Retinal pigment epithelial cell (primary cell): ENCODE data around the gene ADAMTSL4.
"Not testable (repeated sequence)": the region's sequence is repeated elsewhere in the genome, so short reads cannot be mapped to it uniquely, and the experiment has no call there.

ENCODE experiments used
- DNase-seq: peaks from one replicate; pipeline ENCODE4 v3.0.0-alpha.2; 2010; ENCODE audit warnings: low read depth
- H3K4me3 ChIP-seq: 2 replicates; pipeline ENCODE4 v1.5.1; 2011; ENCODE audit warnings: mild to moderate bottlenecking, low read length, control low read depth, moderate library complexity
- TF ChIP-seq, protein P1 (sequence below): conservative IDR thresholded peaks from 2 replicates; pipeline ENCODE4 v1.5.1; 2011; ENCODE audit warnings: low read depth, low read length, control low read depth, inconsistent platforms

Gene ADAMTSL4

DNA sequence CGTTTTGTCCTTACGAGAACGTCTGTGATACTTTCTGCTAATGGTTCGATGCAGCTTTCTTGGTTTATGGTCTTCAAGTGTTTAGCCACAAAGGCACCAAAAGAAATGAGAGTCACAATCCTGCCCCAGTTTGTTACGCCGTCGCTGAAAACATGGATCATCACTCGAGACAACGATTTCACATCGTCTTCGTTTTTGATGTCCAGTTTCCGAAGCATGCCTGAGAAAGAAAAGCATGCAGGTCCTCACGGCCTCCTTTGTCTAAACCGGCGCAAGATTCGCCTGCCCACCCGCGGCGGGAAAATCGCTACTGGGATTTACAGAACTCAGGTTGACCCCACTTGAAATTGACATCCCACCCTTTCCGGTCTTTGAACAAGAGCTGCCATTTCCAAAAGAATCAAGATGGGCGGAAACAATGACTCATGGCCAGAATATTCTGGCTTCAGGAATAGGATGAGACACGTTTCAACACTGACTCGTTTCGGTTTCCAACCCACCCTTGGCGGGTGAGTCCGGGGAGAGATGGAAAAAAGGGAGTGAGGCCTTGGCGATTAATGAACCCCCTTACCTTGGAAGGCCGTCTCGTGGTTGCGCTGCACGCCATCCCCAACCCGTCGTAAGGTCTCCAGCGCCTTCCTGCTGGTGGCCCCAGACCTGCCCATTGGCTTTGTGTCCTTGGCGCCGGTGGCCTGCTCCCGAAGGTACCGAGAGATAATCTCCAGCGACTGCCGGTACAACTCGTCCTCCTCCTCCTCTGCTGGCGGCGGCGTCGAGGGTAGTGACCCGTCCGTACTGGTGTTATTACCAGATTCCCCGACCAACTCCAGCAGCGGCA is 29.3 kb downstream of the ADAMTSL4 start:
- TF ChIP-seq, protein P1, sequence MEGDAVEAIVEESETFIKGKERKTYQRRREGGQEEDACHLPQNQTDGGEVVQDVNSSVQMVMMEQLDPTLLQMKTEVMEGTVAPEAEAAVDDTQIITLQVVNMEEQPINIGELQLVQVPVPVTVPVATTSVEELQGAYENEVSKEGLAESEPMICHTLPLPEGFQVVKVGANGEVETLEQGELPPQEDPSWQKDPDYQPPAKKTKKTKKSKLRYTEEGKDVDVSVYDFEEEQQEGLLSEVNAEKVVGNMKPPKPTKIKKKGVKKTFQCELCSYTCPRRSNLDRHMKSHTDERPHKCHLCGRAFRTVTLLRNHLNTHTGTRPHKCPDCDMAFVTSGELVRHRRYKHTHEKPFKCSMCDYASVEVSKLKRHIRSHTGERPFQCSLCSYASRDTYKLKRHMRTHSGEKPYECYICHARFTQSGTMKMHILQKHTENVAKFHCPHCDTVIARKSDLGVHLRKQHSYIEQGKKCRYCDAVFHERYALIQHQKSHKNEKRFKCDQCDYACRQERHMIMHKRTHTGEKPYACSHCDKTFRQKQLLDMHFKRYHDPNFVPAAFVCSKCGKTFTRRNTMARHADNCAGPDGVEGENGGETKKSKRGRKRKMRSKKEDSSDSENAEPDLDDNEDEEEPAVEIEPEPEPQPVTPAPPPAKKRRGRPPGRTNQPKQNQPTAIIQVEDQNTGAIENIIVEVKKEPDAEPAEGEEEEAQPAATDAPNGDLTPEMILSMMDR, result no peak
- H3K4me3 ChIP-seq, result peak overlapping the region; percentile 92
- no peak for DNase-seq

DNA sequence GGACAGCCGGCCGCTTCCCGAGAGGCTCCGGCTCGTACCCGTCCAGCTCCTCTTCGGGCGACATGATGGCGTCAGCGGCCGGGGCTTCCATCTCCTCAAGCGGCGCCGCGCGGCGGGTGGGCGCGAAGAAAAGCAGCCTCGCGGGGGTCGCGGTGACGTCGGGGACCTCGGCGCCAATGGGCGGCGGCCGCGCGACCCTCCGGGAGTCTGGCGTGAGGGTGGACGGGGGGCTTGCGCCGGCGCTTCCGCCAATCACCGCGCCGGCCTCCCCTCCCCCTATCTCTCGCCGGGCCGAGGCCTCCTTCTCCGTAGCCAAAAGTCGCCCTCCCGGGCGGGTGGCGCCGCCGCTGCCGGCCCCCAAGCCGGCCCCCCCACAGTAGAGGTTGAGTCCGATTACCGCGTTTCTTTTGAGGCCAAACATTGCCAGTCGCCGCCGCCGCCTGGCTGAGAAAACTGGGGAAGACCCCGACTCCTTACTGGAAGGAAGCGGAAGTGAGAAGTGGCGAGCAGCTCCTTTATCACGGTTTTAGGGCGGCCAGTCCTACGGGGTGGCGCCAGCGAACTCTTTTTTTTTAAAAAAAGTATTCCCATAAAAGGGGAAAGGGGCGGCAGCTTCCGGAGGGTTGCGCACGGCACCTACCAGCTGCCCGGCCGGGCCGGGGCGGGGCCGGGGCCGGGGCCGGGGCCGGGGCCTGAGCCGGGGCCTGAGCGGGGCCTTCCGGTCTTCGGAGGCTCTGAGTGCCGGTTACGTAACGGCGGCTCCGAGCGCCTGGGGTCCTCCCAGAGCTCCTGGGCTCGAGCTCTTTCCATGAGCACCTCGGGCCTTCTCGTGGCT is 30.1 kb downstream of the ADAMTSL4 start, which contains the start of gene MCL1:
TSS of gene MCL1 (minus strand) at position 501 of the 835 bp plus-strand sequence. CDS start at position 421, 80 bp downstream.
- TF ChIP-seq, protein P1, result no peak
- peak; percentile 82 for DNase-seq
- H3K4me3 ChIP-seq, result peak within 1 kb of the TSS; percentile 92

DNA sequence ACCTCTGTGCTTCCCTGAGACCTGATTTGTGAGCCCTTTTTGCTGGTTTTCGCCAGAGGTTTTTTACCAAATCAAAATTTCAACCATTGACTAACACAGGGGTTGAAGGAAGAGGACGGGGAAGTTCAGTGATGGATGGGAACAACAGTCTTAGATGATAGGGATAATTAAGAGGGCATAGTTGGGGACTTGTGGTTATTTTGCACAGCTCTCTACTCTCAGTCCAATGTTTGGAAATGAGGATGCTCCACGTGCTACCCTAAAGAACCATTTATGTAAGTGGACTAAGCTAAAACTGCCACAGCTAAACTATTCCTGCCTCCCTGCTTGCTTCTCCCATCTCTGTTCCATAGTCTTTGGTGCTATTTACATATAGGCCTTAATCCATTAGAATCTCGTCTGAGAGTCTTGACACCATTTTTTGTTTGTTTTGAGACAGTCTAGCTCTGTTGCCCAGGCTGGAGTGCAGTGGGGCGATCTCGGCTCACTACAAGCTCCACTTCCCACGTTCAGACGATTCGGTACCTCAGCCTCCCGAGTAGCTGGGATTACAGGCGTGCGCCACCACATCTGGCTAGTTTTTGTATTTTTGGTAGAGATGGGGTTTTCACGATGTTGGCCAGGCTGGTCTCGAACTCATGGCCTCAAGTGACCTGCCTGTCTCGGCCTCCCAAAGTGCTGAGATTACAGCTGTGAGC is 30.9 kb downstream of the ADAMTSL4 start:
- no peak for DNase-seq
- TF ChIP-seq, protein P1, result no peak

DNA sequence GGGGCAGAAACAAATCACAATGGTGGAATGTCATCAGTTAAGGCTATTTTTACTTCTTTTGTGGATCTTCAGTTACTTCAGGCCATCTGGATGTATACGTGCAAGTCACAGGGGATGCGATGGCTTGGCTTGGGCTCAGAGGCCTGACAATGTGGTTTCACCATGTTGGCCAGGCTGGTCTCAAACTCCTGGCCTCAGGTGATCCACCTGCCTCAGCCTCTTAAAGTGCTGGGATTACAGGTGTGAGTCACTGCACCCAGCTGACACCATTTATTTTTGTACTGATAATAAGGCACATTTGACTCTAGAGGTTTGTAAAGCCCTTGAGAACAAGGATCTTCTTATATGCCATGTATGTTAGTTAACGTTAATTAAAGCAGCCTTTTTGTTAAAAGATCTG is 31.8 kb downstream of the ADAMTSL4 start:
- not testable (repeated sequence) for DNase-seq, H3K4me3 ChIP-seq

More for the DNA sequence above, 30.9 kb downstream of the ADAMTSL4 start:
- H3K4me3 ChIP-seq, result peak overlapping the region; percentile 48

DNA sequence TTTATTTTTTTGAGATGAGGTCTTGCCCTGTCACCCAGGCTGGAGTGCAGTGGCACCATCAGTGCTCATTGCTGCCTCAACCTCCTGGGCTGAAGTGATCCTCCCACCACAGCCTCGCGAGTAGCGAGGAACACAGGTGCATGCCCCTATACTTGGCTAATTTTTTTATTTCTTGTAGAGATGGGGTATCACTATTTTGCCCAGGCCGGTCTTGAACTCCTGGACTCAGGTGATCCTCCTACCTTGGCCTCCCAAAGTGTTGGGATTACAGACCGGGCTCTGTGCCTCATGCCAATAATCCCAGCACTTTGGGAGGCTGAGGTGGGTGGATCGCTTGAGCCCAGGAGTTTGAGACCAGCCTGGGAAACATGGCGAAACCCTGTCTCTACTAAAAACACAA is 32.2 kb downstream of the ADAMTSL4 start:
- DNase-seq, H3K4me3 ChIP-seq: not testable (repeated sequence)

DNA sequence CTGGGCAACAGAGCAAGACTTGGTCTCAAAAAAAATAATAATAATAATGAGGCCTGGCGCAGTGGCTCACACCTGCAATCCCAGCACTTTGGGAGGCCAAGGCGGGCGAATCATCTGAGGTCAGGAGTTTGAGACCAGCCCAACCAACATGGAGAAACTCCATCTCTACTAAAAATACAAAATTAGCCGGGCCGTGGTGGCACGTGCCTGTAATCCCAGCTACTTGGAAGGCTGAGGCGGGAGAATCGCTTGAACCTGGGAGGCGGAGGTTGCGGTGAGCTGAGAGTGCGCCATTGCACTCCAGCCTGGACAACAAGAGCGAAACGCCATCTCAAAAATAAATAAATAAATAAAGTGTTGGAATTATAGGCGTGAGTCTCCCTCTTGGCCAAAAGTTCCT is 32.8 kb downstream of the ADAMTSL4 start:
- not testable (repeated sequence) for DNase-seq, H3K4me3 ChIP-seq

DNA sequence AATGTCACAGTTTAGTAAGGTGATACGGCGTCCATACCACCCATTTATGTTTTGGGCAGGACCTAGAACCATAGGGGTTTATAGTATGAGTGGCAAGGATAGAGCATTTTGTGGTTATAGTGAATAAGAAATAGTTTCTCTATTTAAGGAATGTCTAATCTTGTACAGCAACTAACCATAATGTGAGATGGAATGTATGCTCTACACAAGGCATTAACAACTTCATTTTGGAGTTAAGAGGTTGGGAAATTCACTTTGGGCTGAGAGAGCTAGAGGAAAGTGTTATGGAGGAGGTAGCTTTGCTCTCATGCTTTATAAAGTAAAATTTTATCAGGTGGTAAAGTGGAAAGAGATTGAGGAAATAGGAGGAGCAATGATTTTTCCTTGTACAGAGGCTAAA is 33.2 kb downstream of the ADAMTSL4 start:
- DNase-seq, result no peak
- TF ChIP-seq, protein P1, result no peak
- H3K4me3 ChIP-seq, result no peak overlapping the region

DNA sequence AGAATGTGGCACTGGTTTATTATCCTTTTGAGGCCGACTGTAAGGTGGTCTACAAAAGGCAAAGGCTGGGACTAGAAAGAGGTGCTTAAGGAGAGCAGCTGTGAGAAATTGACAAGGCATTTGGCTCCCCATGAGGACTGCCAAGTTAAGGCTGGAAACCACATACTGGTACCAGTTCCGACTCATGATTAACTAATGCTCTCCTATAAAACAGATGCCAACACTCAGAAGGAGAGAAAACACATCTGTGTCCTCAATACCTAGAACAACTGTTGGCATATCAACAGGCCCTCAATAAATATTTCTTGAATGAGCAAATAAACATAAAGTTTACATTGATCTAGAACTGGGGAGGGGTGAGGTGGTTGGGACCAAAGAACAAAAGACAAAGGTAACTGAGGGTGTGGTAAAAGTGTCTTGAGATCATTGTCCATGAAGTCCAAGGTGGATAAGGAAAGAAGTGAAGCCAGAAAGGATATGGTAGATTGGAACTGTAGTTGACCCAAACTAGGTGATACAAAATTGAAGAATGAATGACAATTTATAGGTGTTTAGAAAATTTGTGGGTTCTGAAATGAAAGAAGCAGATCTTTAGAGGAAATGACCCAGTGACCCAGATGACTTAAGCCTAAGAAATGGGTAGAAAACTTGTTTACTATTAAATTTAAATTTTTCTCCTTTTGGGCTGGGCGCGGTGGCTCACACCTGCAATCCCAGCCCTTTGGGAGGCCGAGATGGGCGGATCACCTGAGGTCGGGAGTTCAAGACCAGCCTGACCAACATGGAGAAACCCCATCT is 47.1 kb downstream of the ADAMTSL4 start:
- DNase-seq, result no peak

More for the DNA sequence above, 47.1 kb downstream of the ADAMTSL4 start:
- H3K4me3 ChIP-seq, result no peak overlapping the region
- TF ChIP-seq, protein P1, result no peak
